NCI-H1694 treated with DMSO at 0.1 percent for 48 hours (cell line): ENCODE data around the gene NTSR1.

Experiments
- DNase-seq: peaks from one replicate; lab custom pipeline; 2025; lab: John Stamatoyannopoulos, UW

The NTSR1 gene

GRCh38 chr20:62740286-62741141 is 31.9 kb downstream of the NTSR1 start:
- DNase-seq: no peak

GRCh38 chr20:62741191-62741691 is 32.6 kb downstream of the NTSR1 start:
- no peak for DNase-seq

- no peak for DNase-seq
These were observed 33.3 kb downstream of the NTSR1 start for GRCh38 chr20:62741701-62742491.

- no peak for DNase-seq
These were observed 33.9 kb downstream of the NTSR1 start for GRCh38 chr20:62742550-62742949.

GRCh38 chr20:62742979-62743776 is 34.5 kb downstream of the NTSR1 start:
- DNase-seq: no peak

GRCh38 chr20:62743777-62744317 is 35.2 kb downstream of the NTSR1 start:
- DNase-seq: no peak

GRCh38 chr20:62744741-62745191 is 36.1 kb downstream of the NTSR1 start:
- no peak for DNase-seq

GRCh38 chr20:62745279-62745951 is 36.8 kb downstream of the NTSR1 start:
- no peak for DNase-seq

- DNase-seq: no peak
These were observed 37.3 kb downstream of the NTSR1 start for GRCh38 chr20:62745952-62746288.

- no peak for DNase-seq
These were observed 39.7 kb downstream of the NTSR1 start for GRCh38 chr20:62748311-62748710.

GRCh38 chr20:62749851-62750445 is 41.3 kb downstream of the NTSR1 start:
- DNase-seq: no peak

GRCh38 chr20:62751551-62752150 is 43.0 kb downstream of the NTSR1 start:
- no peak for DNase-seq

- DNase-seq: no peak
These were observed 43.6 kb downstream of the NTSR1 start for GRCh38 chr20:62752181-62752670.

- DNase-seq: no peak
These were observed 44.2 kb downstream of the NTSR1 start for GRCh38 chr20:62752671-62753501.

- DNase-seq: no peak
These were observed 45.0 kb downstream of the NTSR1 start for GRCh38 chr20:62753626-62754025.

- DNase-seq: no peak
These were observed 45.7 kb downstream of the NTSR1 start for GRCh38 chr20:62754122-62754990.

GRCh38 chr20:62754991-62755356 is 46.3 kb downstream of the NTSR1 start:
- DNase-seq: no peak
